Osteocyte (in vitro differentiated cells): ENCODE data around the gene CLCNKA. TPM values are rescaled to one million over a fixed set of nuclear protein-coding genes. Genes with fewer than 3 reads are reported as not detected.

Source experiments
- DNase-seq: peaks from one replicate; pipeline ENCODE4 v3.0.0; 2021; ENCODE audit warnings: mixed read lengths; ENCODE audit not compliant: unreplicated experiment; ENCODE audit errors: extremely low spot score
- H3K27ac Mint-ChIP-seq: one replicate; pipeline ENCODE4 v1.8.0; 2021; ENCODE audit warnings: mild to moderate bottlenecking, mixed read lengths; ENCODE audit not compliant: unreplicated experiment
- H3K27me3 Mint-ChIP-seq: one replicate; pipeline ENCODE4 v1.8.0; 2021; ENCODE audit warnings: mixed read lengths; ENCODE audit not compliant: unreplicated experiment
- H3K36me3 Mint-ChIP-seq: one replicate; pipeline ENCODE4 v1.8.0; 2021; ENCODE audit warnings: mixed read lengths; ENCODE audit not compliant: unreplicated experiment
- H3K4me1 Mint-ChIP-seq: one replicate; pipeline ENCODE4 v1.8.0; 2021; ENCODE audit warnings: mixed read lengths; ENCODE audit not compliant: unreplicated experiment
- H3K4me3 Mint-ChIP-seq: one replicate; pipeline ENCODE4 v1.8.0; 2021; ENCODE audit warnings: mild to moderate bottlenecking, moderate library complexity, mixed read lengths; ENCODE audit not compliant: unreplicated experiment
- H3K9me3 Mint-ChIP-seq: one replicate; pipeline ENCODE4 v1.8.0; 2021; ENCODE audit warnings: mixed read lengths; ENCODE audit not compliant: unreplicated experiment
- long read RNA-seq: library from polyadenylated mRNA; unstranded; transcript quantifications from one replicate; pipeline ENCODE4 v2.0.0, GENCODE V29; 2021
- total RNA-seq: library from RNA; stranded (reverse); gene quantifications from 2 replicates; pipeline ENCODE4 v1.2.1, GENCODE V29; 2021
- TF ChIP-seq, protein P1 (sequence below): fragments of 200-600 bp; sonication (generic); IDR thresholded peaks from 2 replicates; pipeline ENCODE4 v1.5.0; 2021; ENCODE audit warnings: antibody characterized with exemption, mild to moderate bottlenecking, moderate library complexity

Gene CLCNKA
- not detected in 2 replicates for total RNA-seq
- long read RNA-seq = 0 reads

DNA sequence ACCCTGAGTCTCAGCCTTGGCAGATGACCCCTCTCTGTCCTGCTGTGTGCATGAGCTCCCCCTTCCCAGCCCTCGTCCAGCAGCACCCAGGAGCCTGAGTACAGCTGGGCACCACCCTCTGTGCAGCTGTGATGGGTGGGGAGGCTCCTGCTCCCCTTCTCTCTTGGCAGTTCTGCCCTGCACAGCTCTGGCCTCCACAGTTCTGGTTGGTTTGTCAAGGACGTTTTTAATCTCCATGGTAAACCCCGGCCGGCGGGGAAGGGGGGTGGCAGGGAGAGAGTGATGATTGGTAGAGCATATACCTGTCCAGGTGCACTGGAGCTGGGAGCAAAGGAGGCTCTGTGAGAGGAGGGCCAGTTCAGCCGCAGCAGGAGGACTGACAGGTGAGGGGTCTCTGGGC lies at the start of gene CLCNKA:
CLCNKA (plus strand) TSS at position 356 of the 400 bp plus-strand sequence. CDS start 584 bp downstream, outside the sequence.
- Mint-ChIP-seq H3K4me3 (no peak within 1 kb of the TSS), H3K27ac (no peak within 1 kb of the TSS), H3K27me3 (no peaks in the 10 kb centered on the region), H3K4me1 (peaks cover 34% of the 10 kb centered on the region), H3K9me3 (no peaks in the 10 kb centered on the region), H3K36me3 (no peaks in the 10 kb centered on the region)
- TF ChIP-seq, protein P1, sequence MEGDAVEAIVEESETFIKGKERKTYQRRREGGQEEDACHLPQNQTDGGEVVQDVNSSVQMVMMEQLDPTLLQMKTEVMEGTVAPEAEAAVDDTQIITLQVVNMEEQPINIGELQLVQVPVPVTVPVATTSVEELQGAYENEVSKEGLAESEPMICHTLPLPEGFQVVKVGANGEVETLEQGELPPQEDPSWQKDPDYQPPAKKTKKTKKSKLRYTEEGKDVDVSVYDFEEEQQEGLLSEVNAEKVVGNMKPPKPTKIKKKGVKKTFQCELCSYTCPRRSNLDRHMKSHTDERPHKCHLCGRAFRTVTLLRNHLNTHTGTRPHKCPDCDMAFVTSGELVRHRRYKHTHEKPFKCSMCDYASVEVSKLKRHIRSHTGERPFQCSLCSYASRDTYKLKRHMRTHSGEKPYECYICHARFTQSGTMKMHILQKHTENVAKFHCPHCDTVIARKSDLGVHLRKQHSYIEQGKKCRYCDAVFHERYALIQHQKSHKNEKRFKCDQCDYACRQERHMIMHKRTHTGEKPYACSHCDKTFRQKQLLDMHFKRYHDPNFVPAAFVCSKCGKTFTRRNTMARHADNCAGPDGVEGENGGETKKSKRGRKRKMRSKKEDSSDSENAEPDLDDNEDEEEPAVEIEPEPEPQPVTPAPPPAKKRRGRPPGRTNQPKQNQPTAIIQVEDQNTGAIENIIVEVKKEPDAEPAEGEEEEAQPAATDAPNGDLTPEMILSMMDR = no peak
- no peak for DNase-seq

DNA sequence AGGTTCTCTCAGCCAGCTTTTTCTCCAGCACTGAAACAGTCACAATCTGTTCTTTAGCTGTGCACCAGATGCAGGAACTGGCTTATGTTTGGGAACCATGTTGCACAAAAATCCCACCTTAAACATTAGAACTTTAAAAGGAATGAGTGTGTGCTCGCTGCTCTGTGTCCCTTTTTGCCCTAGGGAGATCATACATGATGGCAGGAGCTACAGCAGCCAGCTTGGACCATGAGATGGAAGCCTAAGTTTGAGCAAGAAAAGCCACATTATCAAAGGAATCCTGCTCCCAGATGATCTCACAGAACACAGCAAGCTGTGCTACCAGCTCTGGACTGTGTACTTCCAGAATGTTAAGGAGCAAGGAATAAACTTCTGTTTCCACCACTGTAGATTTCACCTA lies 49.4 kb upstream of the CLCNKA start:
- TF ChIP-seq, protein P1 = no peak
- H3K4me1 Mint-ChIP-seq = peaks cover 26% of the 10 kb centered on the region
- H3K36me3 Mint-ChIP-seq = peaks cover 32% of the 10 kb centered on the region
- no peak for DNase-seq
- no peaks in the 10 kb centered on the region for H3K9me3 Mint-ChIP-seq
- no peak overlapping the region for H3K4me3 Mint-ChIP-seq
- no peak overlapping the region for H3K27ac Mint-ChIP-seq
- no peaks in the 10 kb centered on the region for H3K27me3 Mint-ChIP-seq

DNA sequence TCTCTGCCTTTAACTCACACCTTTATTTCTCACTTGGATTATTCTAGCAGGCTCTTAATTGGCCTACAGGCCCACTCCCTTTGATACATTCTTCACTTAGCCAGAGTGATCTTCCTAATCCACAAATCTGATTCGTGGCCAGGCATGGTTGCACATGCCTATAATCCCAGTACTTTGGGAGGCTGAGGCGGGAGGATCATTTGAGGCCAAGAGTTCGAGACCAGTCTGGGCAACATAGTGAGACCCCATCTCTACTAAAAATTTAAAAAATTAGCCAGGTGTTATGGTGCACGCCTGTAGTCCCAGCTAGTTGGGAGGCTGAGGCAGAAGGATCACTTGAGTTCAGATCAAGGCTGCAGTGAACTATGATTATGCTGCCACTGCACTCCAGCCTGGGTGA lies 48.1 kb upstream of the CLCNKA start:
- TF ChIP-seq, protein P1 = no peak
- H3K36me3 Mint-ChIP-seq = peaks cover 27% of the 10 kb centered on the region
- no peaks in the 10 kb centered on the region for H3K9me3 Mint-ChIP-seq
- no peaks in the 10 kb centered on the region for H3K27me3 Mint-ChIP-seq
- H3K4me3 Mint-ChIP-seq = no peak overlapping the region
- H3K27ac Mint-ChIP-seq = no peak overlapping the region
- peaks cover 23% of the 10 kb centered on the region for H3K4me1 Mint-ChIP-seq
- no peak for DNase-seq

DNA sequence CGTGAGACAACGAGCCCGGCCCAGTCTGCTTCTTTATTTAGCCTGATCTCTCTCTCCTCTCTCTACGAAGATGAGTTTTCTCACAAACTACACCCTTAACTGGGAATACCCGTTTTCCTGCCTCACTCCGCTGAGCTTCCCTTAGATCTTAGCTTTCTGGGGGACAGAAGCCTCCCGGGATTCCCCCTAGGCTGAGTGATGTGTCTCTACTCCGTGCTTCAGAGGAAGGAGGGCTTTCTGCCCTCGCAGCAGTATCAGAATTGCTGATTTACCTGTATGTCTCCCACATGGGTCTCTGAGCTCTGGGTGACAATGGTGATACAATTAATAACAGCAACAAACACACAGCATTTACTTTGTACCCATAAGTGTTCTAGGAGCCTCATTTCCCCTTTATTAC lies 47.0 kb upstream of the CLCNKA start:
- Mint-ChIP-seq H3K9me3 (no peaks in the 10 kb centered on the region), H3K27me3 (no peaks in the 10 kb centered on the region), H3K4me1 (peaks cover 23% of the 10 kb centered on the region), H3K36me3 (peaks cover 25% of the 10 kb centered on the region), H3K27ac (peak overlapping the region; percentile 31), H3K4me3 (peak overlapping the region; percentile 80)
- TF ChIP-seq, protein P1 = no peak
- DNase-seq = no peak

DNA sequence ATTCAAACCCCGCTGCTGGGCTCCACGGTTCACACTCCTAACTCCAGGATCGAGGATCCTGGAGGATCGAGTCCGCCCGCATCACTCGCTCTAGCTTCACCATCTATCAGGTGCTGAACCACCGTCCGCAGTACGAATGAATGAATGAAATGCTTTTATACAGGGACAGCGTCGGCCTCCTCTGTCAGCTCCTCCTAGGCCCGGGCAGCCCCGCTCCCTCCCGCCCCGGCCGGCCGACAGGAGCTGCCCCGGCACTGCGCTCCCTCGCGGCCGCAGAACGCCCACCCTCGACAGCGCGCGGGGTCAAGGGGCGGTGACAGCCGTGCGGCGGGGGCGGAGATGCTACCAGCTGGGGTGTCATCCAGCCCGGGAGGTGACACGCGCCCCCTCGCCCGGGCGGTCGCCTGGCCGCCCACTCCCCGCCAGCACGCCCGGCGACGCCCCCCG lies 46.5 kb upstream of the CLCNKA start:
- TF ChIP-seq, protein P1 = peak; percentile 37
- Mint-ChIP-seq H3K36me3 (peaks cover 20% of the 10 kb centered on the region), H3K4me1 (peaks cover 23% of the 10 kb centered on the region), H3K27ac (peak overlapping the region; percentile 70), H3K9me3 (no peaks in the 10 kb centered on the region), H3K27me3 (no peaks in the 10 kb centered on the region), H3K4me3 (peak overlapping the region; percentile 80)
- no peak for DNase-seq
